Hematopoietic multipotent progenitor cell treated with erythropoietin and hydrocortisone succinate and interleukin-3 and kit ligand, for 17 days (in vitro differentiated cells): Measurements from ENCODE around the gene GATD1.

Experiments
- DNase-seq: peaks from one replicate; pipeline ENCODE4 v3.0.0-alpha.2; 2015; ENCODE audit warnings: low spot score

Gene GATD1

DNA sequence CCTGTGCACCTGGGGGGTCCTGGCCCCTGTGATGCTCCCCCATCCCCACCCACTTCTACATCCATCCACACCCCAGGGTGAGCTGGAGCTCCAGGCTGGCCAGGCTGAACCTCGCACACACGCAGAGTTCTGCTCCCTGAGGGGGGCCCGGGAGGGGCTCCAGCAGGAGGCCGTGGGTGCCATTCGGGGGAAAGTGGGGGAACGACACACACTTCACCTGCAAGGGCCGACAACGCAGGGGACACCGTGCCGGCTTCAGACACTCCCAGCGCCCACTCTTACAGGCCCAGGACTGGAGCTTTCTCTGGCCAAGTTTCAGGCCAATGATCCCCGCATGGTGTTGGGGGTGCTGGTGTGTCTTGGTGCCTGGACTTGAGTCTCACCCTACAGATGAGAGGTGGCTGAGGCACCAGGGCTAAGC, 50.0 kb downstream of the GATD1 start:
- DNase-seq, result no peak

DNA sequence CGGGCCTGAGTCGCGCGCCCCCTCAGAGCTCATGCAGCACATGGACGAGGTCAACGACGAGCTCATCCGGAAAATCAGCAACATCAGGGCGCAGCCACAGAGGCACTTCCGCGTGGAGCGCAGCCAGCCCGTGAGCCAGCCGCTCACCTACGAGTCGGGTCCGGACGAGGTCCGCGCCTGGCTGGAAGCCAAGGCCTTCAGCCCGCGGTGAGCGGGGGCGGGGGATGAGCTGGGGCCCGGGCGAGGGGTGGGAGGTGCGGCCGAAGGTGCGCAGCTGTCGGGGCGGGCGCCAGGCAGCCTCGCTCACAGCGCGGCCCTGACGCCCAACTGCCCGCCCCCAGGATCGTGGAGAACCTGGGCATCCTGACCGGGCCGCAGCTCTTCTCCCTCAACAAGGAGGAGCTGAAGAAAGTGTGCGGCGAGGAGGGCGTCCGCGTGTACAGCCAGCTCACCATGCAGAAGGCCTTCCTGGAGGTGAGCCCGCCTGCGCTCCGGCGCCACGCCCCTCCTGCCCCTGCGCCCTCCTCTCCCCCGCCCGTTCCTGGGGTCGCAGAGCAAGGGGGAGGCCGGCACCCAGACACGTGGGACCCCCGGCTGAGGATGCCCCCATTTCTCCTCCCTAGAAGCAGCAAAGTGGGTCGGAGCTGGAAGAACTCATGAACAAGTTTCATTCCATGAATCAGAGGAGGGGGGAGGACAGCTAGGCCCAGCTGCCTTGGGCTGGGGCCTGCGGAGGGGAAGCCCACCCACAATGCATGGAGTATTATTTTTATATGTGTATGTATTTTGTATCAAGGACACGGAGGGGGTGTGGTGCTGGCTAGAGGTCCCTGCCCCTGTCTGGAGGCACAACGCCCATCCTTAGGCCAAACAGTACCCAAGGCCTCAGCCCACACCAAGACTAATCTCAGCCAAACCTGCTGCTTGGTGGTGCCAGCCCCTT, 50.7 kb downstream of the GATD1 start:
- DNase-seq, result no peak

DNA sequence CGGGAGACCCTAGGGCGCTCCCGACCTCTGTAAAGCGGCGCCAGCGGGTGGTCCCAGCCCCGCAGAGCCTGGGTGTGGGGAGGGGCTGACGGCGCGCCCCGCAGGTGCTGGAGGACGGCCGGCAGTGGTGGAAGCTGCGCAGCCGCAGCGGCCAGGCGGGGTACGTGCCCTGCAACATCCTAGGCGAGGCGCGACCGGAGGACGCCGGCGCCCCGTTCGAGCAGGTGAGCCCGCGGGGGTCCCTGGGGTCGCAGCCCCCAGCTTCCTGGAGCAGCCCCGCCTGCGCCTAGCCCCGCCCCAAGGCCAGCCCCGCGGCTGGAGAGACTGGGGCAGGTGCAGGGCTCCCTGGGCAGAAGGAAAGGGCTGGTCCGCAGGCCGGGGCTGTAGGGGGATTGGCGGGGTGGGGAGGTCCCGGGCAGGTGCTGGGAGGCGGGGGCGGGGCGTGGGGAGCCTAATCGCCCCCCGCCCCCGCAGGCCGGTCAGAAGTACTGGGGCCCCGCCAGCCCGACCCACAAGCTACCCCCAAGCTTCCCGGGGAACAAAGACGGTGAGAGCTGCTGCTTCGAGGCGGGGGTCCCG, 51.6 kb downstream of the GATD1 start:
- no peak for DNase-seq

DNA sequence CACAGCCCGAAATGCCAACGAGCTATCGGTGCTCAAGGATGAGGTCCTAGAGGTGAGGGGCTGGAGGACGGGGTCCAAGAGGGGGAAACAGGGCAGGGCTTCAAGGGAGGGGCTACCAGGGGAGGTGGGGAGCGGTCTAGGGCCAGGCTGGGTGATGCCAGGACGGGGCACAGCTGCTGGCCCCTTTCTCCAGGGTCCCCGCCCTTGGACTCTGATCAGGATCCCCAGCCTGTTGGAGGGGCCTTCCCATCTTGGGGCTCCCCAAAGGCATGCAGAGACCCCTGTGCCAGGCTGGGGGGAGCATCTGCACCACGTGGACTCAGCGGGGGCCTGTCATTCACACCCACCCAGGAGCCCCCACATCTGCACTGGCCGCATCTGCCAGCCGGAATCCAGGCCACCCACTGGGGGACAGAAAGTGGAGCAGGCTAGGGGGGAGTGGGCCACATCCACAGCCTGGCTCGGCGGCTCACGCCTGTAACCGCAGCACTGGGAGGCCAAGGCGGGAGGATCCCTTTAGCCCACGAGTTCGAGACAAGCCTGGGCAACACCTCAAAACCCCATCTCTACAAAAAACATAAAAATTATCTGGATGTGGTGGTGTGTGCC, 52.4 kb downstream of the GATD1 start:
- no peak for DNase-seq

DNA sequence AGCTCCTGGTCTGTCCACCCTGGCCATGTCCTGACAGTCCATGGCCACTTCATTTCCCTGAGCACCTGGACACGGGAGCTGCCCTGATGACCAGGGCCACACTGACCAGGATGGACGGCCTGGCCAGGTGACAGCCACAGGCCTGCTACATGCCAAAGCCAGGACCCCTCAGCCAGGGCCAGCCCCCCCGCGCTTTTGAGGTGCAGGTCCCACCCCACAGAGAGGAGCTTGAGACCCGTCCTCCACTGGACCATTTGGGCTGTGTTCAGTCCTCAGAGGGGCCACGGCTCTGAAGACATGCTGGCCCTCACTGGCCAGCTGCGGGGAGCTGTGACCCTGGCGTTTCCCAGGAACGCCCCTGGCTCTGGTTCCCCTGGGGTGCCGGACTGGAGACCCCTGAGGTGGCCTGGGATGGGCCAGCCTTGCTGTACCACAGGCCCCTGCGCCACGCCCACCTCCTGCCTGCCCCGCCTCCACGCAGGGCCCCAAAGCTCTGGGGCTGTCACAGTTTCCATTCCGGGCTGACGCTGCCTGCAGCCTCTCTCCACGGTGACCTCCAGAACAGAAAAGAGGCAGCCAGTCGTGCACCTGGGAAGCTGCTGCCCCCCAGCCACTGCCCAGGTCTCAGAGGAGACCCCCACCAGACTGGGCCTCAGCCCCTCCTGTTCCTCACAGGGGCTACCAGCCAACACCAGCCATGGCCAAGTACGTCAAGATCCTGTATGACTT, 53.1 kb downstream of the GATD1 start:
- DNase-seq, result no peak

DNA sequence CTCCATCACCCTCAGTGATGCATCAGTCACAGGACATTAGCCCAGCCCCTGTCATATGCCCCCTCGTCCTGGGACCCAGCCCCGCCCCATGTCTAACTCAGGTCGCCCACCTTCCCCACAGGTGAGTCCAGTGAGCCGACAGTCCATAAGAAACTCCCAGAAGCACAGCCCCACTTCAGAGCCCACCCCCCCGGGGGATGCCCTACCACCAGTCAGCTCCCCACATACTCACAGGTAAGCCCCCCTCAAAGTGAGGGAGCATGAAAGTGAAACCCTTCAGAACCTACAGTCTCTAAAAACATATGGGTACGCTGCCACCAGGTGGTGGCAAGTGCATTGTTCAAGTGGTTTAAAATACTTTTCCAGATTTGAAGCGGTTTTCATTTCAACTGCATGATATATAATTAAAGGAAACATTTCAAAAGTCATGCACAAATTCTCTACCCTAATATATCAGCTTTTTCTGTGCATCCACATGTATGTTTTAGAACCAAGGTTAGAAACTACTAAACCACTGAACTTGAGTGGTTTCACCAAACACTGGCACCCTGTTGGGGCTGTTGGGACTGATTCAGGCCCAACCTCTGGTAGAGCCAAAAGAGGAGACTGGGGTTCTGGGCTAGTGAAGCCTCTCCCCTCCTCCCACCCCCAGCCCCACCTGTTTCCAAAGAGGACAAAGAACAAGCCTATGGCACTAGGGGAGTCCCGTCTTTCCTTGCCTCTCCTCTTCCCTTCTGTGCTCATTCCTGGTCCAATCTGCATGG, 54.0 kb downstream of the GATD1 start:
- peak; percentile 77 for DNase-seq

DNA sequence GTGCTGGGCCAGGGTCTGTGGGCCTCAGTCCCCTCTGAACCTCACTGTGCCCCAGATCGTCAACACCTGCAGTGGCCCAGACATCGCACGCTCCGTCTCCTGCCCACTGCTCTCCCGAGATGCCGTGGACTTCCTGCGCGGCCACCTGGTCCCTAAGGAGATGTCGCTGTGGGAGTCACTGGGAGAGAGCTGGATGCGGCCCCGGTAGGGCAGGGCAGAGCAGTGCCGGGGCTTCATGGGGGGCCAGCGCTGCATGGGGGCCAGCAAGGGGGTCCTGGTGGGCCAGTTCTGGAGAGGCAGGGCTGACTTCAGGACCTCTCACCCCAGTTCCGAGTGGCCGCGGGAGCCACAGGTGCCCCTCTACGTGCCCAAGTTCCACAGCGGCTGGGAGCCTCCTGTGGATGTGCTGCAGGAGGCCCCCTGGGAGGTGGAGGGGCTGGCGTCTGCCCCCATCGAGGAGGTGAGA, 54.9 kb downstream of the GATD1 start:
- DNase-seq, result no peak

DNA sequence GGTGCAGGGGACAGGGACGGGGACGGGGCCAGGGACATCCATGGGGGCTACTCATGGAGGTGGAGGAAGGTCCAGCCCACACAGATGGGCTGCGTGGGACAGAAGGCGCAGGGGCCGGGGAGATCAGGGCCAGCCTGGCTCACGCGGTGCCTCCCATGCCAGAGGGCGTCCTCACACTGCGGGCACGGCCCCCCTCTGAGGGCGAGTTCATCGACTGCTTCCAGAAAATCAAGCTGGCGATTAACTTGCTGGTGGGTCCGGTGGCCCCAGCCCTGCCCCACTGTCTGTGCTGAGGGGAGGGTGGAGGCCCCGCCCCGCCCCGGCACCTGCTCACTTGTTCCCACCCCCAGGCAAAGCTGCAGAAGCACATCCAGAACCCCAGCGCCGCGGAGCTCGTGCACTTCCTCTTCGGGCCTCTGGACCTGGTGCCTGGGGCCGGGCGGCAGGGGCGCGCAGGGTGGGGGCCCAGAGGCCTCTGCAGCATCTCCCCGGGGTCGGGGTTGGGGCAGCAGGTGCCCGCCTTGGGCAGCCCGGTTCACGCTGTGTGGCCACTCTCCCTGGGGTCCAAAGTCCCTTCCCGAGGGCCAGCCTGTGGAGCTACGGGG, 55.4 kb downstream of the GATD1 start:
- DNase-seq, result no peak

DNA sequence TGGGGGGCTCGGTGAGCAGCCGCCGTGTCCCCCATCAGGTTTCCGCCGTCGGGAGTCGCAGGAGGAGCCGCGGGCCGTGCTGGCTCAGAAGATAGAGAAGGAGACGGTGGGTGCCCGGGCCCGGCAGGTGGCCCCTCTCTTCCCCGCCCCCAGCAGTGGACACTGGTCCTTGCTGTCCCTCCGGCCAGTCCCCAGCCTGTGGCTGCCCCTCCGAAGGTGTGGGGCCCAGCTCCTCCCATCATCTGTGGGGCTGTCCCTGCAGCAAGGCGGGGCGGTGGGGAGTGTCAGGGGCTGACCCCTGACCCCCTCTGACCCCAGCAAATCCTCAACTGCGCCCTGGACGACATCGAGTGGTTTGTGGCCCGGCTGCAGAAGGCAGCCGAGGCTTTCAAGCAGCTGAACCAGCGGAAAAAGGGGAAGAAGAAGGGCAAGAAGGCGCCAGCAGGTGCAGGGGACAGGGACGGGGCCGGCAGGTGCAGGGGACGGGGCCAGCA, 56.0 kb downstream of the GATD1 start:
- no peak for DNase-seq

DNA sequence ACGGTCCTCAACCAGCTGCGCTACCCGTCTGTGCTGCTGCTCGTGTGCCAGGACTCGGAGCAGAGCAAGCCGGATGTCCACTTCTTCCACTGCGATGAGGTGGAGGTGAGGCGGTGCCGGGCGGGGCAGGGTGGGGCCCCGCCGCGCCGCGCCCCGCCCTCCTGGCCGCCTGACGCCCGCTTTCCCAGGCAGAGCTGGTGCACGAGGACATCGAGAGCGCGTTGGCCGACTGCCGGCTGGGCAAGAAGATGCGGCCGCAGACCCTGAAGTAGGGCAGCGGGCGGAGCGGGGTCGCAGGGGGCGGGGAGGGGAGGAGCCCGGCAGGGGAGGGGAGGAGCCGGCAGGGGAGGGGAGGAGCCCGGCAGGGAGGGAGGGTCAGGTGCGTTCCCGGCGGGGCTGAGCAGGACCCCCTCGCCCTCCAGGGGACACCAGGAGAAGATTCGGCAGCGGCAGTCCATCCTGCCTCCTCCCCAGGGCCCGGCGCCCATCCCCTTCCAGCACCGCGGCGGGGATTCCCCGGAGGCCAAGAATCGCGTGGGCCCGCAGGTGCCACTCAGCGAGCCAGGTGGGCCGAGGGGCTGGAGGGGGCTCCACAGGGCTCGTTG, 56.5 kb downstream of the GATD1 start:
- no peak for DNase-seq

DNA sequence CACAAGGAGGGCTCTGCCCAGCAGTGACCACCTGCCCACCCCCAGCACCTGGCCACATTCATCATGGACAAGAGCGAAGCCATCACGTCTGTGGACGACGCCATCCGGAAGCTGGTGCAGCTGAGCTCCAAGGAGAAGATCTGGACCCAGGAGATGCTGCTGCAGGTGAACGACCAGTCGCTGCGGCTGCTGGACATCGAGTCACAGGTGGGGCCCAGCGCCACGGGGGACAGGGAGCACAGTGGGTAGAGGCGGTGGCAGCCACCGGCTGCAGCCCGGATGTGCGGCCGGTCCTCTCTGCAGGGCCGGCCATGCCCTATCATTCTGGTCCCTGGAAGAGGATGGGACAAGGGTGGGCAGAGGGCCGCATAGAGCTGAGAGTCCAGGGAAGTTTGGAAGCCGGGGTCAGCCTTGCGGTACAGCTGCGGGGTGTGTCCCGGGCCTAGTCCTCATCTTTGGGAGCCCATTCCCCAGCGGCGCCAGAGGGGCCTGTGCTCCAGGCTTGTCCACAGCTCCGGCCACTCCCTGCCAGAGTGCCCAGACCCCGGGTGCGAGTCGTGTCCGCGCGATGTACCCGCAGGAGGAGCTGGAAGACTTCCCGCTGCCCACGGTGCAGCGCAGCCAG, 57.2 kb downstream of the GATD1 start:
- no peak for DNase-seq

DNA sequence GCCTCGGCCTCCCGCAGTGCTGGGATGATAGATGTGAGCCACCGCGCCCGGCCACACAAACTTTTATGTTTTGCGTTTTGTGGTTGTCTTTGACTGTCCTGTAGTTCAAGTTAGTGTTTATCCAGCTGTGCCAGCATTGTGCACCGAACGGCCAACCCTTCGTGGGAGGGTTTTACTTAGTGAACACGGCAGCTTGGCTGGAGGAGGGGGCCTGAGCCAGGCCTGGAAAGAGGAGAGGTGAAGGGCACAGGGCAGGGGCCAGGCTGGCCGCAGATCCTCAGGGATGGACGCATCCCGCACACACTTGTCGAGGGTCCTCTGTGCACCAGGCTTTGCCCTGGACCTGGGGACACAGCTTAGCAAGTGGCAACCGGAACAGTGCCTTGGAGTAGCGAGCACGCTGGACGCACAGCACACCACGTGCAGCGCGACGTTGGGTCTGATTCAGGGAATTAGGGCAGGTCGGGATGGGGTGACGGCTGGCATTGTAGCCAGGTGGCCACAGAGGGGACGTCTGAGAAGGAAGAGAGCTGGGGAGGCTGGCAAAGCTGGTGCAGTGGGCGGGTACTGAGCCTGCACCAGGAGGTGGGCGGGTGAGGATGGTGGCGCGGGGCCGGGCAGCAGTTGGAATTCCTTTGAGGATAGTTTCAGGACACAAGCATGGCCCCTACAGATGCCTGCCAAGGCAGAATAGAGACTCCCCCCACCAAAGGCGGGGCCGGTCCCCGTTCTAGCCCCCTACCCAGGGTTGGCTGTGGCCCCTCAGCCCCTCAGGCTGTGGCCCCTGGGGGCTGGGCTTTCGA, 57.9 kb downstream of the GATD1 start:
- DNase-seq, result no peak
